ENCODE measurements around the gene SLC25A52.
"Not testable (repeated sequence)": the region's sequence is repeated elsewhere in the genome, so short reads cannot be mapped to it uniquely, and the experiment has no call there.

DNA sequence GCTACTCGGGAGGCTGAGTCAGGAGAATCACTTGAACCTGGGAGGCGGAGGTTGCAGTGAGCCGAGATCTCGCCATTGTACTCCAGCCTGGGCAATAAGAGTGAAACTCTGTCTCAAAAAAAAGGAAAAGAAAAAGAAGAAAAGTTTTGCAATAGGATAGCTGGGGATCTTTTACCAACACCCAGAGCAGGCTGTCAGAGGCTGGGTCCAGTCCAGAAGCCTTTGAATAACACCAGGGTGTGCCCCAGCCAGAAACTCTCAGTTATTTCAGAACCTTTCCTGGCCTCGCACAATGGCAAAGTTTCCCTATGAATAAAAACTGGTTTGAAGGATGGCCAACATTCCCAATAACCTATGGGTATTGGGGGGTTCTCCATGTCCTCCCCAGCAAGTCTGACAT, 17.1 kb downstream of the SLC25A52 start:
- TF ChIP-seq, protein P1, sequence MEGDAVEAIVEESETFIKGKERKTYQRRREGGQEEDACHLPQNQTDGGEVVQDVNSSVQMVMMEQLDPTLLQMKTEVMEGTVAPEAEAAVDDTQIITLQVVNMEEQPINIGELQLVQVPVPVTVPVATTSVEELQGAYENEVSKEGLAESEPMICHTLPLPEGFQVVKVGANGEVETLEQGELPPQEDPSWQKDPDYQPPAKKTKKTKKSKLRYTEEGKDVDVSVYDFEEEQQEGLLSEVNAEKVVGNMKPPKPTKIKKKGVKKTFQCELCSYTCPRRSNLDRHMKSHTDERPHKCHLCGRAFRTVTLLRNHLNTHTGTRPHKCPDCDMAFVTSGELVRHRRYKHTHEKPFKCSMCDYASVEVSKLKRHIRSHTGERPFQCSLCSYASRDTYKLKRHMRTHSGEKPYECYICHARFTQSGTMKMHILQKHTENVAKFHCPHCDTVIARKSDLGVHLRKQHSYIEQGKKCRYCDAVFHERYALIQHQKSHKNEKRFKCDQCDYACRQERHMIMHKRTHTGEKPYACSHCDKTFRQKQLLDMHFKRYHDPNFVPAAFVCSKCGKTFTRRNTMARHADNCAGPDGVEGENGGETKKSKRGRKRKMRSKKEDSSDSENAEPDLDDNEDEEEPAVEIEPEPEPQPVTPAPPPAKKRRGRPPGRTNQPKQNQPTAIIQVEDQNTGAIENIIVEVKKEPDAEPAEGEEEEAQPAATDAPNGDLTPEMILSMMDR (IDR thresholded peaks at IDR 0.05) = not testable (repeated sequence)
- not testable (repeated sequence) for TF ChIP-seq POLR2AphosphoS5 (IDR thresholded peaks at IDR 0.05; ENCODE audit: insufficient read depth in 1 of 2, low read depth in 1 of 2)
